IMR-90 (cell line): ENCODE measurements around the gene EGFL8. TPM values are rescaled to one million over a fixed set of nuclear protein-coding genes. Genes with fewer than 3 reads are reported as not detected.

ENCODE experiments used
- ATAC-seq: fragments of 200-7000 bp; cut with Tn5 transposase; 2 replicates; pipeline ENCODE4 v1.9.1; 2020; ENCODE audit warnings: low read depth, mild to moderate bottlenecking, moderate library complexity
- BruUV-seq: library from RNA; stranded (reverse); fragments of 400-500 nt; replicated peaks from 2 replicates; lab custom pipeline; 2021; lab: Mats Ljungman, UMichigan
- CTCF ChIA-PET: fragments of 300-600 bp; formaldehyde crosslinking; extraction: SDS; loops from one replicate; lab custom pipeline; 2021; ENCODE audit warnings: antibody characterized with exemption; lab: Yijun Ruan, JAX
- POLR2A ChIA-PET: fragments of 300-600 bp; sonication (Branson Sonifier 250); formaldehyde crosslinking; loops from one replicate; lab custom pipeline; 2022; ENCODE audit warnings: antibody characterized with exemption; ENCODE audit not compliant: unreplicated experiment; lab: Charles Lee
- DNase-seq: peaks from one replicate; pipeline ENCODE4 v3.0.0; 2013
- H2AFZ ChIP-seq: replicated peaks from 2 replicates; pipeline ENCODE3; 2013; ENCODE audit warnings: low read length, mild to moderate bottlenecking; ENCODE audit not compliant: poor library complexity
- H2AK5ac ChIP-seq: 2 replicates; pipeline ENCODE4 v1.6.1; 2013; ENCODE audit warnings: low read depth, low read length, inconsistent platforms
- H2AK9ac ChIP-seq: replicated peaks from 2 replicates; pipeline ENCODE3; 2013; ENCODE audit warnings: mild to moderate bottlenecking, low read depth, low read length, moderate library complexity; ENCODE audit not compliant: poor library complexity
- H2BK120ac ChIP-seq: 2 replicates; pipeline ENCODE4 v1.6.1; 2013; ENCODE audit warnings: low read depth, low read length, inconsistent platforms
- H2BK15ac ChIP-seq: 3 replicates; pipeline ENCODE4 v1.6.1; 2013; ENCODE audit warnings: low read depth, low read length, inconsistent platforms
- H2BK20ac ChIP-seq: 2 replicates; pipeline ENCODE4 v1.6.1; 2013; ENCODE audit warnings: low read depth, mild to moderate bottlenecking, inconsistent platforms, low read length, moderate library complexity
- H2BK5ac ChIP-seq: 2 replicates; pipeline ENCODE4 v1.6.1; 2013; ENCODE audit warnings: mild to moderate bottlenecking, low read depth, low read length, inconsistent platforms; ENCODE audit not compliant: poor library complexity, severe bottlenecking
- H3K14ac ChIP-seq: replicated peaks from 2 replicates; pipeline ENCODE4 v1.6.1; 2013; ENCODE audit warnings: low read depth, low read length, inconsistent platforms
- H3K18ac ChIP-seq: 2 replicates; pipeline ENCODE4 v1.6.1; 2013; ENCODE audit warnings: low read depth, low read length, control low read depth
- H3K23ac ChIP-seq: 2 replicates; pipeline ENCODE4 v1.6.1; 2013; ENCODE audit warnings: low read depth, low read length, inconsistent platforms
- H3K27ac ChIP-seq: 2 replicates; pipeline ENCODE4 v1.5.1; 2013; ENCODE audit warnings: mild to moderate bottlenecking, control low read depth, low read length; ENCODE audit not compliant: insufficient read depth
- H3K27me3 ChIP-seq: 2 replicates; pipeline ENCODE4 v1.6.1; 2013; ENCODE audit warnings: low read length; ENCODE audit not compliant: control insufficient read depth, insufficient read depth
- H3K36me3 ChIP-seq: 2 replicates; pipeline ENCODE4 v1.6.1; 2013; ENCODE audit warnings: low read length, mixed read lengths; ENCODE audit not compliant: control insufficient read depth, insufficient read depth
- H3K4ac ChIP-seq: 2 replicates; pipeline ENCODE4 v1.6.1; 2013; ENCODE audit warnings: low read depth, low read length, inconsistent platforms
- H3K4me1 ChIP-seq: 2 replicates; pipeline ENCODE4 v1.6.1; 2013; ENCODE audit warnings: low read length, mixed read lengths; ENCODE audit not compliant: control insufficient read depth, insufficient read depth
- H3K4me2 ChIP-seq: 2 replicates; pipeline ENCODE4 v1.6.1; 2013; ENCODE audit warnings: low read depth, mild to moderate bottlenecking, control low read depth, low read length, moderate library complexity
- H3K4me3 ChIP-seq: 2 replicates; pipeline ENCODE4 v1.5.1; 2013; ENCODE audit warnings: low read depth, mild to moderate bottlenecking, control low read depth, low read length, moderate library complexity; ENCODE audit not compliant: insufficient read depth
- H3K56ac ChIP-seq: 2 replicates; pipeline ENCODE4 v1.6.1; 2013; ENCODE audit warnings: low read length, inconsistent platforms; ENCODE audit not compliant: insufficient read depth; ENCODE audit errors: extremely low read depth
- H3K79me1 ChIP-seq, 2 experiments: 2 replicates each; pipeline ENCODE4 v1.6.1; 2013; ENCODE audit warnings: low read length in 2 of 2, inconsistent platforms in 1 of 2, low read depth in 1 of 2
- H3K9ac ChIP-seq: 2 replicates; pipeline ENCODE4 v1.6.1; 2013; ENCODE audit warnings: low read depth, low read length, control low read depth
- H3K9me1 ChIP-seq: 2 replicates; pipeline ENCODE4 v1.6.1; 2013; ENCODE audit warnings: low read length, inconsistent platforms; ENCODE audit not compliant: insufficient read depth
- H3K9me3 ChIP-seq: 2 replicates; pipeline ENCODE4 v1.6.1; 2013; ENCODE audit warnings: low read length; ENCODE audit not compliant: control insufficient read depth, insufficient read depth
- H4K20me1 ChIP-seq: 2 replicates; pipeline ENCODE4 v1.6.1; 2013; ENCODE audit warnings: low read length, inconsistent platforms; ENCODE audit not compliant: insufficient read depth
- H4K5ac ChIP-seq: 2 replicates; pipeline ENCODE4 v1.6.1; 2013; ENCODE audit warnings: mild to moderate bottlenecking, low read depth, low read length, control low read depth
- H4K8ac ChIP-seq, 2 experiments: 2 replicates each; pipeline ENCODE4 v1.6.1; 2013; ENCODE audit warnings: low read depth in 2 of 2, low read length in 2 of 2, control low read depth in 1 of 2, inconsistent platforms in 1 of 2
- H4K91ac ChIP-seq: 2 replicates; pipeline ENCODE4 v1.6.1; 2013; ENCODE audit warnings: low read depth, low read length, inconsistent platforms; ENCODE audit not compliant: insufficient read depth
- BHLHE40 ChIP-seq: fragments of 150-350 bp; IDR thresholded peaks from 2 replicates; pipeline ENCODE4 v1.6.1; 2016; ENCODE audit warnings: mild to moderate bottlenecking, low read depth, low read length
- CEBPB ChIP-seq: IDR thresholded peaks from 2 replicates; pipeline ENCODE4 v1.6.1; 2012; ENCODE audit warnings: low read depth, low read length, improper control_type of control experiment
- CHD1 ChIP-seq: IDR thresholded peaks from 2 replicates; pipeline ENCODE4 v1.6.1; 2012; ENCODE audit warnings: low read depth, low read length, improper control_type of control experiment
- CTCF ChIP-seq: conservative IDR thresholded peaks from 2 replicates; pipeline ENCODE4 v1.5.1; 2012; ENCODE audit warnings: mild to moderate bottlenecking, low read depth, low read length, improper control_type of control experiment
- ELK1 ChIP-seq: fragments of 150-350 bp; IDR thresholded peaks from 2 replicates; pipeline ENCODE4 v1.6.1; 2016; ENCODE audit warnings: low read depth, mild to moderate bottlenecking, low read length, moderate library complexity, borderline replicate concordance
- FOS ChIP-seq: fragments of 150-350 bp; IDR thresholded peaks from 2 replicates; pipeline ENCODE4 v1.6.1; 2016; ENCODE audit warnings: low read depth, low read length
- MAZ ChIP-seq: IDR thresholded peaks from 2 replicates; pipeline ENCODE4 v1.6.1; 2012; ENCODE audit warnings: low read depth, mild to moderate bottlenecking, low read length, improper control_type of control experiment, moderate library complexity, borderline replicate concordance
- MXI1 ChIP-seq: IDR thresholded peaks from 2 replicates; pipeline ENCODE4 v1.6.1; 2012; ENCODE audit warnings: low read depth, mild to moderate bottlenecking, low read length, moderate library complexity, borderline replicate concordance
- NFE2L2 ChIP-seq: fragments of 150-350 bp; IDR thresholded peaks from 2 replicates; pipeline ENCODE4 v1.6.1; 2016; ENCODE audit warnings: low read depth, mild to moderate bottlenecking, low read length
- POLR2A ChIP-seq: IDR thresholded peaks from 2 replicates; pipeline ENCODE4 v1.6.1; 2012; ENCODE audit warnings: mild to moderate bottlenecking, low read depth, low read length
- RCOR1 ChIP-seq: IDR thresholded peaks from 2 replicates; pipeline ENCODE4 v1.6.1; 2012; ENCODE audit warnings: mild to moderate bottlenecking, low read length, improper control_type of control experiment; ENCODE audit not compliant: insufficient replicate concordance
- RFX5 ChIP-seq: IDR thresholded peaks from 2 replicates; pipeline ENCODE4 v1.8.0; 2012; ENCODE audit warnings: low read depth, mild to moderate bottlenecking, low read length, moderate library complexity
- SMC3 ChIP-seq: fragments of 150-350 bp; IDR thresholded peaks from 2 replicates; pipeline ENCODE4 v1.6.1; 2016; ENCODE audit warnings: low read depth, mild to moderate bottlenecking, antibody characterized with exemption, low read length, moderate library complexity
- WGBS, 2 experiments: methylation state at CpG; one replicate each; pipeline versions ENCODE4 v1.1.5 to v1.1.7; 2013; ENCODE audit warnings: missing lambda C conversion rate in 2 of 2; ENCODE audit not compliant: insufficient read length in 1 of 2; ENCODE audit errors: extremely low coverage in 2 of 2; 5-methylcytosine and 5-hydroxymethylcytosine counted together
- dilution Hi-C: fragments of 300-500 bp; cut with HindIII; formaldehyde crosslinking; loops from one replicate; pipeline ENCODE4 v1.14.3; 2018; ENCODE audit warnings: low sequenced_read_pairs; ENCODE audit not compliant: unreplicated experiment
- in situ Hi-C: fragments of 300-500 bp; cut with MboI; formaldehyde crosslinking; loops from 3 replicates; pipeline ENCODE4 v1.14.3; 2019; ENCODE audit warnings: low sequenced_read_pairs, inconsistent platforms, mixed read lengths
- intact Hi-C: fragments of 100-400 bp; cut with micrococcal nuclease; formaldehyde crosslinking; loops from 2 replicates; pipeline ENCODE4 v1.10.0; 2022
- polyA plus RNA-seq, 3 experiments: library from polyadenylated mRNA; depleted of rRNA; stranded (reverse); fragments of >200 nt; gene quantifications; 2 replicates each; pipeline ENCODE4 v1.2.3, GENCODE V29; 2012; ENCODE audit warnings: low replicate concordance in 1 of 3
- total RNA-seq: library from RNA; depleted of rRNA; stranded (reverse); fragments of >200 nt; gene quantifications from 2 replicates; pipeline ENCODE4 v1.2.3, GENCODE V29; 2012

EGFL8 gene
- total and polyA plus RNA-seq, 2 of the 4 experiments (the other 2 are of a cell fraction) = 0.18 to 4.7 TPM

DNA sequence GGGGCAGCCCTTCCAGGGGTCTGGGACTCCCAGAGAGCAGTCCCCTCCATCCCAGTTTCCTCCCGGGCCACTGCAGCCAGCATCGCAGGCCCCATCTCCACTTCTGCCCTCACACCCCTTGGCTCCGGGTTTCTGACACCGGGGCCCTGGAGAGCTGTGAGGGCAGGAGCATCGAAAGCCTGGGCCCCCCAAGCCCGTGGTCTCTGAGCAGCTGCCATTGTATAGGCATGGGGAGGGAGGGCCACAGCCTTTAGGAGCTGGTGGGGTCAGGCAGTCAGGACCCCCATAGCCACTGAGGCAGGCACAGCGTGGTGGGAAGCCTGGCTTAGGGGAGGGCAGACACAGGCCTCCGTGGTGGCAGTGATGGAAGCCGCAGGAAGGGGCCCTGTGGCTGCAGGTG is 37.8 kb downstream of the EGFL8 start:
- H2BK5ac ChIP-seq = no peak overlapping the region
- no peaks in the 10 kb centered on the region for H3K9me3 ChIP-seq
- ChIA-PET CTCF (no interaction called here), POLR2A (no interaction called here)
- no peak overlapping the region for H4K91ac ChIP-seq
- TF ChIP-seq FOS (no peak), NFE2L2 (no peak), POLR2A (no peak), RCOR1 (no peak), SMC3 (no peak), CEBPB (no peak), MAZ (no peak), CHD1 (no peak), CTCF (no peak), ELK1 (no peak), BHLHE40 (no peak), MXI1 (no peak), RFX5 (no peak)
- BruUV-seq = no TSS peak
- no peak overlapping the region for H3K4ac ChIP-seq
- no peak overlapping the region for H3K23ac ChIP-seq
- DNase-seq = no peak
- H3K27ac ChIP-seq = no peak overlapping the region
- intact Hi-C loops (no loop called here), dilution Hi-C loops (no loop called here), in situ Hi-C loops (no loop called here)
- H2AK9ac ChIP-seq = no peak overlapping the region
- no peak overlapping the region for H2AFZ ChIP-seq
- H3K9me1 ChIP-seq = no peaks in the 10 kb centered on the region
- no peak overlapping the region for H3K18ac ChIP-seq
- no peak overlapping the region for H3K4me3 ChIP-seq
- no peaks in the 10 kb centered on the region for H3K4me1 ChIP-seq
- H3K56ac ChIP-seq = no peak overlapping the region
- no peak overlapping the region for H2AK5ac ChIP-seq
- no peaks in the 10 kb centered on the region for H4K20me1 ChIP-seq
- H3K27me3 ChIP-seq = peaks cover 10% of the 10 kb centered on the region; the same call in 1 of the 2 replicates
- no peak overlapping the region for H4K5ac ChIP-seq
- no peak overlapping the region for H3K14ac ChIP-seq
- H4K8ac ChIP-seq = no peak overlapping the region
- no peaks in the 10 kb centered on the region for H3K36me3 ChIP-seq
- no peak overlapping the region for H2BK120ac ChIP-seq
- no peak overlapping the region for H2BK20ac ChIP-seq
- no peak overlapping the region for H2BK15ac ChIP-seq
- WGBS, 2 experiments = 53% methylated on average over 2 of the region's 9 CpGs; no CpG with 5 or more reads in 1 of the 2 experiments
- no peak overlapping the region for H3K4me2 ChIP-seq
- H3K79me1 ChIP-seq = no peaks in the 10 kb centered on the region
- no peak for ATAC-seq
- H3K9ac ChIP-seq = no peak overlapping the region
